ENCODE data around the gene PRKAA2. TPM values are rescaled to one million over a fixed set of nuclear protein-coding genes. Genes with fewer than 3 reads are reported as not detected.

Gene PRKAA2
- total RNA-seq, 1 donor from 2014 or later = 143 TPM

GRCh38 chr1:56707379-56707778, 62.3 kb downstream of the PRKAA2 start:
- intact Hi-C loops (cut with DNase I) = loop anchor here (5.0 kb wide), 2 partner anchors 115 to 1420 kb away; no protein-coding TSS in a partner anchor
- no peak for DNase-seq (ENCODE audit: low spot score)

- DNase-seq (ENCODE audit: low spot score) = no peak
- intact Hi-C loops (cut with DNase I) = loop anchor here (5.0 kb wide), 2 partner anchors 113 to 1422 kb away; no protein-coding TSS in a partner anchor
Measured at GRCh38 chr1:56709269-56709880, 64.3 kb downstream of the PRKAA2 start.

DNA sequence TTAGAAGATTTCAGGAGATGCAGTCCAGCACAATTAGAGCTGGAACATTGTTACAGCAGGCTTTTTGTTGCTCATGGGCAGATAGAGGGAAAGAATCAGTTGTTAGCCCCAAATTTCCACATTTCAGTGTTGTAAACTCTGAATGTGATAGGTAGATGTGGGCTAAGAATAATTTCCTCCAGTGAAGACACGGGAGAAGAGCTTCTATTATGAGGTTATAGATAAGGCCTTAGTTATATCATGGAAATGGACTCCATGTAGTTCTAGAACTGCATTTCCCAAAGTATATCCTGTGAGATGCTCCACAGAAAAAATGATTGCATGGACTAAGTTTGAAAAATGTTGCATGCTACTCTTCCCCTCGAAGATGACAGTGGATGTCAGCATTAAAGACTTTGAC, 64.9 kb downstream of the PRKAA2 start:
- no peak for DNase-seq (ENCODE audit: low spot score)
- intact Hi-C loops (cut with DNase I) = loop anchor here (5.0 kb wide), 3 partner anchors 112 to 1423 kb away; no protein-coding TSS in a partner anchor

- DNase-seq (ENCODE audit: low spot score) = no peak
- intact Hi-C loops (cut with DNase I) = loop anchor here (5.0 kb wide), 1 partner anchor 123 kb away; no protein-coding TSS in a partner anchor
Measured at GRCh38 chr1:56710646-56711045, 65.5 kb downstream of the PRKAA2 start.

GRCh38 chr1:56712150-56712549, 67.0 kb downstream of the PRKAA2 start:
- intact Hi-C loops (cut with DNase I) = loop anchor here (5.0 kb wide), 1 partner anchor 125 kb away; no protein-coding TSS in a partner anchor
- no peak for DNase-seq (ENCODE audit: low spot score)

GRCh38 chr1:56713112-56713511, 68.0 kb downstream of the PRKAA2 start:
- intact Hi-C loops (cut with DNase I) = loop anchor here (5.0 kb wide), 1 partner anchor 126 kb away; no protein-coding TSS in a partner anchor

DNA sequence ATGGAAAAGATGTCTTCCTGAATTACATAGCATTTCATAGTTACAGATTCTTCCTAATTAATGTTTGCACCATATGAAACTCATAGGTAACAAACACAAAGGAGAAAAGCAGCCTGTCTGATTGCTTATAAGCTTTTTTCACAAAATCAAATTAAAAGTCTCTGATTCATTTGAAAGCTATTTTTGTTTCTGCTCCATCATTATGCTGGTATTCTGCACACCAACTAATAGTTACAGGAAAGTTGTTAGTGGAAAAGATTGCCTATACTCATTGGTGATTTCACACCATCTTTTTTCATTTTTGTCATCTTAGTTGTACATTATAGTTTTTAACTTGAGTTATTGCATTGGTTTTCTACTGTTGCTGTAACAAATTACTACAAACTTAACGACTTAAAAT, 70.0 kb downstream of the PRKAA2 start:
- intact Hi-C loops (cut with DNase I) = loop anchor here (5.0 kb wide), 1 partner anchor 77 kb away; no protein-coding TSS in a partner anchor
- no peak for DNase-seq (ENCODE audit: low spot score)

More at GRCh38 chr1:56713112-56713511, 68.0 kb downstream of the PRKAA2 start:
- no peak for DNase-seq (ENCODE audit: low spot score)

DNA sequence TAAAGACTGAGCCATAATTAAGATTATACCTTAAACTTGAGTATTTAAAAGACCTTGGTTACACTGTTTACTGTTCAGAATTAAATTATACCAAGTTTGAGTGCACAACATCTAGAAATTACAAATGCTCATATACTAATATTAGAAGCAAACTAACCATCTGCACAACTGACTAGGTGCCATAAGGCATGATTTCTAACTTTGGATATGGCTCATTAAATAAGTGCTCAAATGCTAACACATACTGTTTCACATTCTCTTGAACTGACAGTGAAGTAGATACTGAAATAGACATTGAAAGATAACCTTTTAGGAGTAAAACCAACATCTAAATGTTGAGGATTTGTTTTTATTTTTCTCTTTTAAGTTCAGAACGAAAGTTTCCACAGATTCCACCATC, 74.1 kb downstream of the PRKAA2 start:
- DNase-seq (ENCODE audit: low spot score) = no peak

GRCh38 chr1:56726706-56727105, 81.6 kb downstream of the PRKAA2 start:
- intact Hi-C loops (cut with DNase I) = no loop called here
- DNase-seq (ENCODE audit: low spot score) = no peak

More for the DNA sequence above, 74.1 kb downstream of the PRKAA2 start:
- intact Hi-C loops (cut with DNase I) = loop anchor here (5.0 kb wide), 1 partner anchor 73 kb away; no protein-coding TSS in a partner anchor

DNA sequence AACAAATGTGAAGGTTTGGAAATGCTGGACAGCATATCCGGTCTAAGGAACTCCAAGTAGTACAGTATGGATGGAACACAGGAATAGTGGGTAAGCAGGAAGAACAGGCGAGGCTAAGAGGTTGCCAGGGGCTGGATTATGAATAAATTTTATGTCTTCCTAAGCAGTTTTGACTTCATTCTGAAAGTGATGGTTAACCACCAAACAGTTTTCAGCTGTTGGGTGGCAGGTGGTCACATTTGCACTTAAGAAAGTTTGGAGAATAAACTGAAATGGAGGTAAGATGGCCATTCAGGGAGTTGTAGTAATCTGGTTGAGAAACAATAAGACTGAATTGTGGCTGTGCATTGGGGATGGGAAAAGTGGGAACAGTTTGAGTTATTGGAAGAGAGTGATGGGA, 83.8 kb downstream of the PRKAA2 start:
- intact Hi-C loops (cut with DNase I) = no loop called here
- DNase-seq (ENCODE audit: low spot score) = no peak

DNA sequence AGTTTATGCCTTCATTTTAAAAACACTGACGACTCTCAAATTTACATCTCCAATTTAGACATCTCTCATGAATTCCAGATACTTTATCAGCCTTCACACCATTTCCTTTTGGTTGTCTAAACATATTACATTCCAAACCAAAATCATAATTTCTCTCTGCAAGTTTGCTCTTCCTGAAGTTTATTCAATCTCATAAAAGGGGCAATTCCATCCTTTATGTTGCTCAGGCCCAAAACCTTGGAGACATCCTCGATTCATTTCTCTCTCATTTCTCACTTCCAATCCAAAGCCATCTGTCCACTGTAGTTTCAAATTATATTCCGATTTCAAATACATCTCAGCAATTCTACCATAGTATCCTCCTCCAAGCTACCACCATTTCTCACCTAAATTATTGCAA, 100.1 kb downstream of the PRKAA2 start:
- intact Hi-C loops (cut with DNase I) = no loop called here
- DNase-seq (ENCODE audit: low spot score) = no peak

- DNase-seq (ENCODE audit: low spot score) = no peak
- intact Hi-C loops (cut with DNase I) = no loop called here
Measured at GRCh38 chr1:56754708-56755479, 109.8 kb downstream of the PRKAA2 start.

GRCh38 chr1:56755911-56756310, 110.8 kb downstream of the PRKAA2 start:
- DNase-seq (ENCODE audit: low spot score) = no peak
- intact Hi-C loops (cut with DNase I) = no loop called here

DNA sequence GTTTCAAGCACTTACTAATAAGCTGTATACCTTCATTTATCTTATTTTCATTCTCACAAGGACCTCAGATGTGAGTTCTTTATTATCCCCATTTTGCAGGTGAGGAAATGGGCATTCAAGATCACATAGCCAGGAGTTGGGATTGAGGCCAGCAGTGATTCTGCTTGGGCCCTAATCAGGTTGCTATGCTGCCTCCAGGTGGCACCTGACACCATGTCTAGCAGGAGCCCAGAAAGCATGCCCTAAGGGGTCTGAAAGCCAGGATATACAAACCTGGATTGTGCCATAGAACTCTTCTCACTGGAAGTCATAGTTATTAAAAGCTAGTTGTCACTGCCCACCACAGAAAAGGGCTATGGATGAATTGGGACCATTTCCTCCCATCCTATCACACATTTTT, 113.0 kb downstream of the PRKAA2 start:
- intact Hi-C loops (cut with DNase I) = loop anchor here (2.0 kb wide), 1 partner anchor 63 kb away; no protein-coding TSS in a partner anchor
- no peak for DNase-seq (ENCODE audit: low spot score)

DNA sequence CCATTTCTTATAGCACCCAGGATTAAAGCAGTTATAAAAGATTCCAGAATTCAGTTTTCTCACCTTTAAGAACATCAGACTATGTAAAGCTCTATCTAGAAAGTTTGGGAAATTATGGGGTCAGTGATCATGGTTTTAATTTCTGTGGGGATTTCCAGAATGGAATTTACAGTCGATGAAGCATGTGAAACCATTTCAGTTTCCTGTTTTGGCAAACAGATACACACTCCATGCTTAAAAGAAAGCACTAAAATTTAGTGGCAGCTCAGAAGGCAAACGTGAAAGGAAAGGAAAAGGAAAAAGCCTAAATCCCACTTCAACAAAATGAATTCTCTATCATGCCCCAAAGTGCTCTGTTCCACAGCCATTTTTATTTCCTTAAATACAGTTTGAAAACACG, 113.7 kb downstream of the PRKAA2 start:
- DNase-seq (ENCODE audit: low spot score) = no peak
- intact Hi-C loops (cut with DNase I) = loop anchor here (2.0 kb wide), 1 partner anchor 62 kb away; no protein-coding TSS in a partner anchor

Other genes starting within 250 kb of the PRKAA2 start
- gene PLPP3, start 65.8 kb upstream of the PRKAA2 start, total RNA-seq = 61.0 TPM
- gene FYB2, start 174.1 kb downstream of the PRKAA2 start, total RNA-seq = 6.0 TPM
- not detected for gene C8A, start 209.5 kb downstream of the PRKAA2 start, total RNA-seq